Fibroblast of villous mesenchyme (primary cell): ENCODE data around the gene RHOD. TPM values are rescaled to one million over a fixed set of nuclear protein-coding genes. Genes with fewer than 3 reads are reported as not detected.

Source experiments
- DNase-seq: peaks from one replicate; pipeline ENCODE4 v3.0.0-alpha.2; 2010; ENCODE audit warnings: low read depth
- H3K4me3 ChIP-seq: 2 replicates; pipeline ENCODE4 v1.5.1; 2011; ENCODE audit warnings: low read depth, mild to moderate bottlenecking, low read length
- CTCF ChIP-seq: IDR thresholded peaks from 2 replicates; pipeline ENCODE4 v1.5.1; 2012; ENCODE audit warnings: low read depth, mild to moderate bottlenecking, low read length; ENCODE audit not compliant: insufficient read depth
- total RNA-seq: library from RNA; depleted of rRNA; stranded (reverse); fragments of >200 nt; gene quantifications from 2 replicates; pipeline ENCODE4 v1.2.3, GENCODE V29; 2012

Gene RHOD
- total RNA-seq, 1 donor: 12.5 TPM

- no peak overlapping the region for H3K4me3 ChIP-seq
- TF ChIP-seq CTCF: no peak
- DNase-seq: peak; percentile 20
These were observed 40.1 kb upstream of the RHOD start for GRCh38 chr11:67016550-67016949.

GRCh38 chr11:67020949-67021348 lies 35.7 kb upstream of the RHOD start:
- no peak for DNase-seq
- no peak for TF ChIP-seq CTCF
- H3K4me3 ChIP-seq: no peak overlapping the region

GRCh38 chr11:67022341-67022933 lies 34.2 kb upstream of the RHOD start:
- DNase-seq: peak; percentile 15
- peak overlapping the region; percentile 41 for H3K4me3 ChIP-seq
- TF ChIP-seq CTCF: no peak

- TF ChIP-seq CTCF: no peak
- peak within 1 kb of the TSS; percentile 41 for H3K4me3 ChIP-seq
- peak; percentile 8 for DNase-seq
These were observed 33.4 kb upstream of the RHOD start, which contains the start of gene SYT12 for GRCh38 chr11:67022961-67023956. Gene SYT12 (plus strand): TSS chr11:67023134. CDS start chr11:67030145, 7,011 bp downstream.

DNA sequence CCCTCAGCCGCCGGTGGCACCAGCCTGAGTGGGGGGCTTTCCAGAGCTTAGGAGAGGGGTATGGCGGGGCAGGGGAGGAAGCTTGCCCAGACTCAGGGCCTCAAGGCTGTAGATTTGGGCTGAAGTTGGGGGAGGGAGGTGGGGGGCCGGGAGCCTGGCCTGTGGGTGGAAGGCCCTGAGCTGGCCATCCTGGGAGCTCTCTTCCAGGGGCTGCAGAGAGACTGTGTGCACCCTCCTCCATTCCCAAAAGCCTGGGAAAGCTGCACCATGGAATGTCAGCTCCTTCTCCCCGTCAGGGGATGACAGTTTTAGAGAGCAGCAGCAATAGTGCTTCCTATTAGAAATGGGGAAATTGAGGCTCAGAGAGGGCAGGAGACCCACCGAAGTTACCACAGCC lies 32.7 kb upstream of the RHOD start:
- DNase-seq: no peak
- no peak for TF ChIP-seq CTCF

DNA sequence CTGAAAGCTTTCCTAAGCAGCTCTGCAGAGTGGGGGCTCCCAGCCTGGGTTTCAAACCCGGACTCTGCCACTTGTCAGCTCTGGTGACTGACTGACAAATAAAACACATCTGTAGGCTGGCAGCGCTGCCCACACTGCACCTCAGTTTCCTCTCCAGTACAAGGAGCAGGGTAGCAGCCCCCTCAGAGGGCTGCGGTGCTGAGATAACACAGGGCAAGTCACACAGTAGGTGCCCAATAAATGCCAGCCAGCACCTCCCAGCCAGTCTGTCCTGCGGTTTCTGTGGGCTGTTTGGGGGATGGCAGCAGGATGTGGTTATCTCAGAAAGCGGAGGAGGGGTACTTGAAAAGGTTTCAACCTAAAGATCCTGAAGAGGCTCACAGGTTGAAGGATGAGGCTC lies 32.2 kb upstream of the RHOD start:
- DNase-seq: no peak
- no peak overlapping the region for H3K4me3 ChIP-seq

More for the DNA sequence above, 32.7 kb upstream of the RHOD start:
- no peak overlapping the region for H3K4me3 ChIP-seq

More for the DNA sequence above, 32.2 kb upstream of the RHOD start:
- TF ChIP-seq CTCF: no peak
